ENCODE data around the gene JMJD7.

Gene JMJD7

GRCh38 chr15:41885321-41885720, 57.4 kb downstream of the JMJD7 start:
- no peak for DNase-seq

- DNase-seq = no peak
These were observed 57.9 kb downstream of the JMJD7 start for GRCh38 chr15:41885841-41886240.

- no peak for DNase-seq
These were observed 58.8 kb downstream of the JMJD7 start for GRCh38 chr15:41886741-41887140.

- no peak for DNase-seq
These were observed 59.3 kb downstream of the JMJD7 start for GRCh38 chr15:41887161-41887560.
